Stimulated activated CD4-positive, alpha-beta T cell treated with anti-CD3 and anti-CD28 coated beads, TNF-alpha, amount 100 ng/mL, for 1 hour (primary cell): Measurements from ENCODE around the gene VWF.

Experiments used
- DNase-seq, 3 donors: peaks; one replicate each; pipeline ENCODE4 v3.0.0-alpha.2; 2020; ENCODE audit warnings: low read depth in 3 of 3, low spot score in 1 of 3

Gene VWF

GRCh38 chr12:6061660-6062059, 62.8 kb downstream of the VWF start:
- no peak for DNase-seq

- no peak for DNase-seq
Observed at GRCh38 chr12:6059860-6060565, 64.5 kb downstream of the VWF start.

GRCh38 chr12:6059221-6059620, 65.2 kb downstream of the VWF start:
- no peak for DNase-seq

GRCh38 chr12:6058481-6059161, 65.8 kb downstream of the VWF start:
- no peak for DNase-seq

- DNase-seq = no peak
Observed at GRCh38 chr12:6057700-6058099, 66.8 kb downstream of the VWF start.

GRCh38 chr12:6056406-6057240, 67.8 kb downstream of the VWF start:
- no peak for DNase-seq

GRCh38 chr12:6053541-6053940, 70.9 kb downstream of the VWF start:
- no peak for DNase-seq

- DNase-seq = no peak
Observed at GRCh38 chr12:6052940-6053329, 71.5 kb downstream of the VWF start.

GRCh38 chr12:6052206-6052939, 72.1 kb downstream of the VWF start:
- DNase-seq = no peak

GRCh38 chr12:6049992-6050391, 74.5 kb downstream of the VWF start:
- DNase-seq = no peak

GRCh38 chr12:6049587-6049986, 74.9 kb downstream of the VWF start:
- no peak for DNase-seq

- no peak for DNase-seq
Observed at GRCh38 chr12:6047249-6048237, 76.9 kb downstream of the VWF start.

GRCh38 chr12:6046511-6047180, 77.8 kb downstream of the VWF start:
- DNase-seq = no peak

- DNase-seq = no peak
Observed at GRCh38 chr12:6045438-6045837, 79.0 kb downstream of the VWF start.

GRCh38 chr12:6044082-6044481, 80.4 kb downstream of the VWF start:
- no peak for DNase-seq

GRCh38 chr12:6042446-6042845, 82.0 kb downstream of the VWF start:
- DNase-seq = no peak

GRCh38 chr12:6041891-6042290, 82.6 kb downstream of the VWF start:
- DNase-seq = no peak

- DNase-seq = no peak
Observed at GRCh38 chr12:6040815-6041214, 83.7 kb downstream of the VWF start.

- DNase-seq = peak in 1 of 3 donors; percentile 12
Observed at GRCh38 chr12:6039894-6040601, 84.4 kb downstream of the VWF start.
